Measurements from ENCODE around the gene PIEZO1.

GRCh38 chr16:88754109-88754911 lies 30.7 kb downstream of the PIEZO1 start:
- TF ChIP-seq EZH2 (IDR thresholded peaks at IDR 0.05) (no peak), POLR2AphosphoS5 (IDR thresholded peaks at IDR 0.05; ENCODE audit: borderline replicate concordance, low read depth, low read length) (no peak)

All from SK-N-MC (cell line).